HepG2 (cell line): Measurements from ENCODE around the gene MAP2K7. TPM values are rescaled to one million over a fixed set of nuclear protein-coding genes. Genes with fewer than 3 reads are reported as not detected.
A peak's percentile ranks its signal among the peaks of the same experiment; 100 is the strongest.

Experiments
- CENPX ChIP-seq: sonication (generic); formaldehyde crosslinking; IDR thresholded peaks from 2 replicates; pipeline ENCODE4 v1.9.0; 2021; ENCODE audit warnings: mild to moderate bottlenecking, missing genetic modification reagents, moderate library complexity
- FOXK2 ChIP-seq: fragments of 450-650 bp; IDR thresholded peaks from 2 replicates; pipeline ENCODE4 v1.6.1; 2016
- HOXA9 ChIP-seq: sonication (generic); formaldehyde crosslinking; IDR thresholded peaks from 2 replicates; pipeline ENCODE4 v1.8.1; 2022; ENCODE audit warnings: missing genetic modification reagents, mild to moderate bottlenecking, moderate library complexity, borderline replicate concordance
- MED8 ChIP-seq: sonication (generic); formaldehyde crosslinking; IDR thresholded peaks from 2 replicates; pipeline ENCODE4 v1.8.1; 2023; ENCODE audit warnings: mild to moderate bottlenecking, missing genetic modification reagents; ENCODE audit not compliant: insufficient replicate concordance
- MXI1 ChIP-seq: IDR thresholded peaks from 3 replicates; pipeline ENCODE4 v1.6.1; 2012; ENCODE audit warnings: low read depth, low read length, inconsistent platforms, borderline replicate concordance
- NFYC ChIP-seq: IDR thresholded peaks from 2 replicates; pipeline ENCODE4 v1.6.1; 2016; ENCODE audit warnings: missing genetic modification reagents, missing compliant biosample characterization
- NR2F1 ChIP-seq, 2 experiments: fragments of 450-650 bp in 1 of 2; formaldehyde crosslinking in 1 of 2; IDR thresholded peaks; 2 replicates each; pipeline versions ENCODE4 v1.5.0 to v1.6.1; 2016 to 2020; ENCODE audit warnings: mild to moderate bottlenecking in 1 of 2, missing compliant biosample characterization in 1 of 2, missing genetic modification reagents in 1 of 2, moderate library complexity in 1 of 2
- RNF2 ChIP-seq: fragments of 450-650 bp; conservative IDR thresholded peaks from 2 replicates; pipeline ENCODE4 v1.6.1; 2016; ENCODE audit warnings: low read depth
- ZFP36L2 ChIP-seq: sonication (generic); formaldehyde crosslinking; IDR thresholded peaks from 2 replicates; pipeline ENCODE4 v1.4.0; 2020; ENCODE audit warnings: missing genetic modification reagents
- ZNF496 ChIP-seq: sonication (generic); formaldehyde crosslinking; IDR thresholded peaks from 2 replicates; pipeline ENCODE4 v1.8.1; 2023; ENCODE audit warnings: mild to moderate bottlenecking, moderate library complexity, missing genetic modification reagents; ENCODE audit not compliant: insufficient replicate concordance
- ZNF652 ChIP-seq: IDR thresholded peaks from 2 replicates; pipeline ENCODE4 v1.6.1; 2016; ENCODE audit warnings: low read depth, borderline replicate concordance
- polyA plus RNA-seq, 8 experiments: library from polyadenylated mRNA; depleted of rRNA in 3 of 8; stranded (reverse) in 7 of 8; unstranded in 1 of 8; fragments of >200 nt; fragmentation: Illumina TruSeq in 4 of 8; extraction: Trizol in 4 of 8; gene quantifications; 2 replicates each; pipeline versions ENCODE4 v1.2.1 to v1.2.3, GENCODE V29; 2011 to 2016; ENCODE audit warnings: low read depth in 4 of 8, missing spikeins in 1 of 8, mixed read lengths in 1 of 8; ENCODE audit not compliant: insufficient read depth in 1 of 8
- total RNA-seq, 5 experiments: library from RNA; depleted of rRNA; stranded (reverse); fragments of >200 nt; fragmentation: Illumina TruSeq; extraction: Trizol; gene quantifications; 2 replicates each; pipeline ENCODE4 v1.2.3, GENCODE V29; 2016; ENCODE audit warnings: low read depth in 1 of 5
- TF ChIP-seq, protein P1 (sequence below): sonication (generic); formaldehyde crosslinking; IDR thresholded peaks from 2 replicates; pipeline ENCODE4 v1.5.1; 2020; ENCODE audit warnings: mild to moderate bottlenecking, missing genetic modification reagents
- TF ChIP-seq, protein P2 (sequence below): sonication (generic); formaldehyde crosslinking; IDR thresholded peaks from 2 replicates; pipeline ENCODE4 v1.4.0; 2020; ENCODE audit warnings: mild to moderate bottlenecking, missing genetic modification reagents
- TF ChIP-seq, protein P3 (sequence below): sonication (generic); formaldehyde crosslinking; IDR thresholded peaks from 2 replicates; pipeline ENCODE4 v1.4.0; 2020; ENCODE audit warnings: mild to moderate bottlenecking, missing genetic modification reagents
- TF ChIP-seq, protein P4 (sequence below): sonication (generic); formaldehyde crosslinking; IDR thresholded peaks from 2 replicates; pipeline ENCODE4 v1.8.0; 2022; ENCODE audit warnings: low read depth, missing genetic modification reagents
- TF ChIP-seq, protein P5 (sequence below): sonication (generic); formaldehyde crosslinking; IDR thresholded peaks from 2 replicates; pipeline ENCODE4 v1.5.0; 2020; ENCODE audit warnings: missing genetic modification reagents, mild to moderate bottlenecking, borderline replicate concordance
- TF ChIP-seq, protein P6 (sequence below): sonication (generic); formaldehyde crosslinking; IDR thresholded peaks from 2 replicates; pipeline ENCODE4 v1.4.0; 2020; ENCODE audit warnings: missing genetic modification reagents

Gene MAP2K7
- total and polyA plus RNA-seq, 2 of the 13 experiments (the other 11 are each of a cell fraction or from before 2014, with no cell fraction given) = 9.0 to 10.8 TPM

DNA sequence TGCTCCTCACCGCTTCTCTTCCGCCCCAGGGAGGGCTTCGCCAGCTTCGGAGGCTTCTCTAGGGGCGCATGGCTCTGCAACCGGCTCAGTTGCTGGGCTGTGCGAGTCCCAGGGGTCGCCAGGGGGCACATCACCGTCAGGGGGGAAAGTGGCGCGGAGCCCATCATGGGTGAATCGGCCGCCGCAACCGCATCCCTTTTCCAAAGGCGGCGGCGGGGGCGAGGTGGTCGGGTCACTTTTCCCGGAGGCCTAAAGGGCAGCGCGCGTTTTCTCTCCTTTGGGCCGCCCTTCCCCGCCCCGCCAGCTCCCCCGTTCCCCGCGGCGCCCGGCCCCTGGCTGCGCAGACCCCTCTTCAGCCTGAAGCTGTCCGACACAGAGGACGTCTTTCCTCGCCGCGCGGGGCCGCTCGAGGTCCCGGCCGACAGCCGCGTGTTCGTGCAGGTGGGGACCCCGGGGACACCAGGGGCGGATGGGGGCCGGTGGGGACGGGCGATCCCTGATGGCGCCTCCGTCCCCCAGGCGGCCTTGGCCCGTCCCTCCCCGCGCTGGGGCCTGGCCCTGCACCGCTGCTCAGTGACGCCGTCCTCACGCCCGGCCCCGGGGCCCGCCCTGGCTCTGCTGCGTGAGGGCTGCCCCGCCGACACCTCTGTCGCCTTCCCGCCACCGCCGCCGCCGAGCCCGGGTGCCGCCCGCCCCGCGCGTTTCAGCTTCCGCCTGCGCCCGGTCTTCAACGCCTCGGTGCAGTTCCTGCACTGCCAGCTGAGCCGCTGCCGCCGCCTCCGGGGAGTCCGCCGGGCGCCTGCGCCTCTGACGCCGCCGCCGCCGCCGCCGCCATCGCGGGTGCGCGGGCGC is 12.7 kb downstream of the MAP2K7 start (continued):
- TF ChIP-seq RNF2 = peak; percentile 73; the same call in 1 of the 2 replicates
- TF ChIP-seq ZFP36L2 = no peak
- TF ChIP-seq ZNF496 (CRISPR knock-in tag) = no peak
- TF ChIP-seq, protein P1, sequence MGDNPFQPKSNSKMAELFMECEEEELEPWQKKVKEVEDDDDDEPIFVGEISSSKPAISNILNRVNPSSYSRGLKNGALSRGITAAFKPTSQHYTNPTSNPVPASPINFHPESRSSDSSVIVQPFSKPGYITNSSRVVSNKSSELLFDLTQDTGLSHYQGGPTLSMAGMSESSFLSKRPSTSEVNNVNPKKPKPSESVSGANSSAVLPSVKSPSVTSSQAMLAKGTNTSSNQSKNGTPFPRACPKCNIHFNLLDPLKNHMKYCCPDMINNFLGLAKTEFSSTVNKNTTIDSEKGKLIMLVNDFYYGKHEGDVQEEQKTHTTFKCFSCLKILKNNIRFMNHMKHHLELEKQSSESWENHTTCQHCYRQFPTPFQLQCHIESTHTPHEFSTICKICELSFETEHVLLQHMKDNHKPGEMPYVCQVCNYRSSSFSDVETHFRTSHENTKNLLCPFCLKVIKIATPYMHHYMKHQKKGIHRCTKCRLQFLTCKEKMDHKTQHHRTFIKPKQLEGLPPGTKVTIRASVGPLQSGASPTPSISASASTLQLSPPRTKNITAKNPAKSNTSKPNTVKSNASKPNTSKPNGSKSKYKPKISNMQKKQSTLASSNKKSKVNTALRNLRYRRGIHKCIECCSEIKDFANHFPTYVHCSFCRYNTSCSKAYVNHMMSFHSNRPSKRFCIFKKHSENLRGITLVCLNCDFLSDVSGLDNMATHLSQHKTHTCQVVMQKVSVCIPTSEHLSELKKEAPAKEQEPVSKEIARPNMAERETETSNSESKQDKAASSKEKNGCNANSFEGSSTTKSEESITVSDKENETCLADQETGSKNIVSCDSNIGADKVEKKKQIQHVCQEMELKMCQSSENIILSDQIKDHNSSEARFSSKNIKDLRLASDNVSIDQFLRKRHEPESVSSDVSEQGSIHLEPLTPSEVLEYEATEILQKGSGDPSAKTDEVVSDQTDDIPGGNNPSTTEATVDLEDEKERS (CRISPR knock-in tag) = 0 out of 2 replicates have a peak, but pooled peaks have one; percentile 24
- TF ChIP-seq NFYC = no peak
- TF ChIP-seq MXI1 = no peak
- TF ChIP-seq, protein P2, sequence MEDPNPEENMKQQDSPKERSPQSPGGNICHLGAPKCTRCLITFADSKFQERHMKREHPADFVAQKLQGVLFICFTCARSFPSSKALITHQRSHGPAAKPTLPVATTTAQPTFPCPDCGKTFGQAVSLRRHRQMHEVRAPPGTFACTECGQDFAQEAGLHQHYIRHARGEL (CRISPR knock-in tag) = no peak
- TF ChIP-seq CENPX = no peak
- no peak for TF ChIP-seq ZNF652 (CRISPR knock-in tag)
- TF ChIP-seq, protein P3, sequence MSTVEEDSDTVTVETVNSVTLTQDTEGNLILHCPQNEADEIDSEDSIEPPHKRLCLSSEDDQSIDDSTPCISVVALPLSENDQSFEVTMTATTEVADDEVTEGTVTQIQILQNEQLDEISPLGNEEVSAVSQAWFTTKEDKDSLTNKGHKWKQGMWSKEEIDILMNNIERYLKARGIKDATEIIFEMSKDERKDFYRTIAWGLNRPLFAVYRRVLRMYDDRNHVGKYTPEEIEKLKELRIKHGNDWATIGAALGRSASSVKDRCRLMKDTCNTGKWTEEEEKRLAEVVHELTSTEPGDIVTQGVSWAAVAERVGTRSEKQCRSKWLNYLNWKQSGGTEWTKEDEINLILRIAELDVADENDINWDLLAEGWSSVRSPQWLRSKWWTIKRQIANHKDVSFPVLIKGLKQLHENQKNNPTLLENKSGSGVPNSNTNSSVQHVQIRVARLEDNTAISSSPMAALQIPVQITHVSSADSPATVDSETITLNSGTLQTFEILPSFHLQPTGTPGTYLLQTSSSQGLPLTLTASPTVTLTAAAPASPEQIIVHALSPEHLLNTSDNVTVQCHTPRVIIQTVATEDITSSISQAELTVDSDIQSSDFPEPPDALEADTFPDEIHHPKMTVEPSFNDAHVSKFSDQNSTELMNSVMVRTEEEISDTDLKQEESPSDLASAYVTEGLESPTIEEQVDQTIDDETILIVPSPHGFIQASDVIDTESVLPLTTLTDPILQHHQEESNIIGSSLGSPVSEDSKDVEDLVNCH (CRISPR knock-in tag) = no peak
- TF ChIP-seq NR2F1 (CRISPR knock-in tag; IDR thresholded peaks at IDR 0.05) = no peak
- TF ChIP-seq MED8 (CRISPR knock-in tag) = no peak
- TF ChIP-seq, protein P4, sequence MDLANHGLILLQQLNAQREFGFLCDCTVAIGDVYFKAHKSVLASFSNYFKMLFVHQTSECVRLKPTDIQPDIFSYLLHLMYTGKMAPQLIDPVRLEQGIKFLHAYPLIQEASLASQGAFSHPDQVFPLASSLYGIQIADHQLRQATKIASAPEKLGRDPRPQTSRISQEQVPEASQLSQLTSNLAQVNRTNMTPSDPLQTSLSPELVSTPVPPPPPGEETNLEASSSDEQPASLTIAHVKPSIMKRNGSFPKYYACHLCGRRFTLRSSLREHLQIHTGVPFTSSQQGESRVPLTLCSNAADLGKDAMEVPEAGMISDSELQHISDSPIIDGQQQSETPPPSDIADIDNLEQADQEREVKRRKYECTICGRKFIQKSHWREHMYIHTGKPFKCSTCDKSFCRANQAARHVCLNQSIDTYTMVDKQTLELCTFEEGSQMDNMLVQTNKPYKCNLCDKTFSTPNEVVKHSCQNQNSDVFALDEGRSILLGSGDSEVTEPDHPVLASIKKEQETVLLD = peak; percentile 76
- 0 out of 2 replicates have a peak, but pooled peaks have one; percentile 50 for TF ChIP-seq HOXA9 (CRISPR knock-in tag)
- TF ChIP-seq, protein P5, sequence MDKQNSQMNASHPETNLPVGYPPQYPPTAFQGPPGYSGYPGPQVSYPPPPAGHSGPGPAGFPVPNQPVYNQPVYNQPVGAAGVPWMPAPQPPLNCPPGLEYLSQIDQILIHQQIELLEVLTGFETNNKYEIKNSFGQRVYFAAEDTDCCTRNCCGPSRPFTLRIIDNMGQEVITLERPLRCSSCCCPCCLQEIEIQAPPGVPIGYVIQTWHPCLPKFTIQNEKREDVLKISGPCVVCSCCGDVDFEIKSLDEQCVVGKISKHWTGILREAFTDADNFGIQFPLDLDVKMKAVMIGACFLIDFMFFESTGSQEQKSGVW = no peak
- TF ChIP-seq FOXK2 = no peak
- TF ChIP-seq, protein P6, sequence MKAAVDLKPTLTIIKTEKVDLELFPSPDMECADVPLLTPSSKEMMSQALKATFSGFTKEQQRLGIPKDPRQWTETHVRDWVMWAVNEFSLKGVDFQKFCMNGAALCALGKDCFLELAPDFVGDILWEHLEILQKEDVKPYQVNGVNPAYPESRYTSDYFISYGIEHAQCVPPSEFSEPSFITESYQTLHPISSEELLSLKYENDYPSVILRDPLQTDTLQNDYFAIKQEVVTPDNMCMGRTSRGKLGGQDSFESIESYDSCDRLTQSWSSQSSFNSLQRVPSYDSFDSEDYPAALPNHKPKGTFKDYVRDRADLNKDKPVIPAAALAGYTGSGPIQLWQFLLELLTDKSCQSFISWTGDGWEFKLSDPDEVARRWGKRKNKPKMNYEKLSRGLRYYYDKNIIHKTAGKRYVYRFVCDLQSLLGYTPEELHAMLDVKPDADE (CRISPR knock-in tag) = no peak
